CD4-positive, alpha-beta memory T cell (primary cell): ENCODE data around the gene FBXL2. TPM values are rescaled to one million over a fixed set of nuclear protein-coding genes. Genes with fewer than 3 reads are reported as not detected.

Source experiments
- CTCF ChIA-PET: fragments of 350-600 bp; sonication (Branson Sonifier 250); formaldehyde crosslinking; loops from one replicate; lab custom pipeline; 2021; ENCODE audit warnings: inconsistent platforms; ENCODE audit not compliant: partially characterized antibody; lab: Charles Lee
- POLR2A ChIA-PET: fragments of 350-600 bp; sonication (Branson Sonifier 250); formaldehyde crosslinking; loops from one replicate; lab custom pipeline; 2021; ENCODE audit not compliant: partially characterized antibody; lab: Charles Lee
- DNase-seq, 5 donors: peaks; one replicate each; pipeline versions ENCODE4 v3.0.0 to v3.0.0-alpha.2; 2020 to 2022; ENCODE audit warnings: mixed read lengths in 1 of 5
- H3K27ac ChIP-seq: one replicate; pipeline ENCODE4 v1.7.0; 2013; ENCODE audit warnings: low read depth, low read length
- H3K27me3 ChIP-seq: 2 replicates; pipeline ENCODE4 v1.7.0; 2013; ENCODE audit warnings: mild to moderate bottlenecking, low read length, moderate library complexity; ENCODE audit not compliant: insufficient read depth
- H3K36me3 ChIP-seq: 2 replicates; pipeline ENCODE4 v1.7.0; 2013; ENCODE audit warnings: mild to moderate bottlenecking, low read length, moderate library complexity; ENCODE audit not compliant: insufficient read depth
- H3K4me1 ChIP-seq: 2 replicates; pipeline ENCODE4 v1.7.0; 2013; ENCODE audit warnings: mild to moderate bottlenecking, low read length, moderate library complexity; ENCODE audit not compliant: insufficient read depth
- H3K4me3 ChIP-seq, 2 donors: one replicate each; pipeline ENCODE4 v1.7.0; 2013; ENCODE audit warnings: low read length in 2 of 2, mild to moderate bottlenecking in 1 of 2
- H3K9me3 ChIP-seq, 2 donors: one replicate each; pipeline ENCODE4 v1.7.0; 2013; ENCODE audit warnings: low read length in 2 of 2, control low read depth in 1 of 2; ENCODE audit not compliant: control insufficient read depth in 1 of 2
- H3K27ac Mint-ChIP-seq, 7 donors: one replicate each; pipeline ENCODE4 v1.8.0; 2020 to 2021; ENCODE audit warnings: mixed read lengths in 7 of 7, mild to moderate bottlenecking in 6 of 7, inconsistent platforms in 3 of 7, moderate library complexity in 3 of 7
- H3K27me3 Mint-ChIP-seq, 2 donors: one replicate each; pipeline ENCODE4 v1.8.0; 2020 to 2021; ENCODE audit warnings: mixed read lengths in 2 of 2
- H3K36me3 Mint-ChIP-seq, 2 donors: one replicate each; pipeline ENCODE4 v1.8.0; 2020 to 2021; ENCODE audit warnings: mixed read lengths in 2 of 2, inconsistent platforms in 1 of 2, mild to moderate bottlenecking in 1 of 2
- H3K4me1 Mint-ChIP-seq, 4 donors: one replicate each; pipeline ENCODE4 v1.8.0; 2020 to 2021; ENCODE audit warnings: mixed read lengths in 4 of 4, mild to moderate bottlenecking in 1 of 4
- H3K4me3 Mint-ChIP-seq, 8 donors: one replicate each; pipeline ENCODE4 v1.8.0; 2020 to 2021; ENCODE audit warnings: mixed read lengths in 8 of 8, mild to moderate bottlenecking in 7 of 8, moderate library complexity in 6 of 8, inconsistent platforms in 3 of 8
- H3K9me3 Mint-ChIP-seq, 8 donors: one replicate each; pipeline ENCODE4 v1.8.0; 2020 to 2021; ENCODE audit warnings: mixed read lengths in 8 of 8, mild to moderate bottlenecking in 5 of 8, inconsistent platforms in 3 of 8, moderate library complexity in 1 of 8
- intact Hi-C: fragments of 100-400 bp; cut with micrococcal nuclease; formaldehyde crosslinking; loops from one replicate; pipeline ENCODE4 v1.15.1; 2023
- polyA plus RNA-seq, 2 donors: library from polyadenylated mRNA; unstranded; fragments of 300-500 nt; fragmentation: Illumina TruSeq; gene quantifications; one replicate each; pipeline ENCODE4 v1.2.3, GENCODE V29; 2021
- total RNA-seq, 2 experiments: library from RNA; stranded (reverse); gene quantifications; one replicate each; pipeline ENCODE4 v1.2.3, GENCODE V29; 2021

Gene FBXL2
- total and polyA plus RNA-seq, 4 experiments from 2014 or later = 0.29 TPM; not detected in 3

DNA sequence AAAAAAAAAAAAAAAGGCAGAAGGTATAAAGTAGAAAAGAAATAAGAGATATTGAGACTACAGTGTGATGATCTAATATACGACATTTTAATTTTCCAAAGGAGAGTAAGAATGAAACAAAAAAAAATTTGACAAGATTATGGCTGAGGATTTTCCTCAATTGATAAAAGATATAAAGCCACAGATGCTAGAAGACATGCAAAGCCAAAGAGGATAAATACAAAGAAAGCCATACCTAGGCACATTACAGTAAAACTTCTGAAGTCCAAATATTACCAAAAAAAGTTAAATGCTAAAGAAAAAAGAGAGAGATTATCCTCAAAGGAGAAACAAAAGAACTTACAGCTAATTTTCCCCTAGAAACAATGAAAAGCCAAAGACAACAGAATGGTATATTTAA is 38.3 kb upstream of the FBXL2 start:
- Histone ChIP-seq H3K4me1 (no peaks in the 10 kb centered on the region), H3K27ac (no peak overlapping the region), H3K36me3 (no peaks in the 10 kb centered on the region), H3K27me3 (no peaks in the 10 kb centered on the region), H3K9me3 (no peaks in the 10 kb centered on the region), H3K4me3 (no peak overlapping the region)
- peaks cover 15 to 27% of the 10 kb centered on the region in 2 donors for H3K27me3 Mint-ChIP-seq
- ChIA-PET CTCF (no interaction called here), POLR2A (no interaction called here)
- H3K27ac Mint-ChIP-seq = no peak overlapping the region
- no peaks in the 10 kb centered on the region for H3K36me3 Mint-ChIP-seq
- H3K4me1 Mint-ChIP-seq = no peaks in the 10 kb centered on the region
- no peak for DNase-seq
- intact Hi-C loops = no loop called here
- peaks cover 0 to 13% (median 4%) of the 10 kb centered on the region in 8 donors for H3K9me3 Mint-ChIP-seq
- H3K4me3 Mint-ChIP-seq = no peak overlapping the region

GRCh38 chr3:33240261-33240660 is 37.0 kb upstream of the FBXL2 start:
- DNase-seq = no peak
- H3K9me3 ChIP-seq = no peaks in the 10 kb centered on the region
- Mint-ChIP-seq H3K9me3 (peaks cover 0 to 13% (median 3%) of the 10 kb centered on the region in 8 donors), H3K27ac (no peak overlapping the region), H3K4me3 (no peak overlapping the region), H3K27me3 (peaks cover 16 to 28% of the 10 kb centered on the region in 2 donors), H3K36me3 (no peaks in the 10 kb centered on the region), H3K4me1 (no peaks in the 10 kb centered on the region)
- no peaks in the 10 kb centered on the region for H3K36me3 ChIP-seq
- no peaks in the 10 kb centered on the region for H3K4me1 ChIP-seq
- no peak overlapping the region for H3K27ac ChIP-seq
- POLR2A ChIA-PET = no interaction called here
- CTCF ChIA-PET = no interaction called here
- no peak overlapping the region for H3K4me3 ChIP-seq
- H3K27me3 ChIP-seq = no peaks in the 10 kb centered on the region
- intact Hi-C loops = no loop called here

- Histone ChIP-seq H3K4me1 (no peaks in the 10 kb centered on the region), H3K36me3 (no peaks in the 10 kb centered on the region), H3K4me3 (no peak overlapping the region), H3K27ac (no peak overlapping the region), H3K9me3 (no peaks in the 10 kb centered on the region), H3K27me3 (no peaks in the 10 kb centered on the region)
- Mint-ChIP-seq H3K4me1 (no peaks in the 10 kb centered on the region), H3K9me3 (peaks cover 0 to 2% (median 0%) of the 10 kb centered on the region in 8 donors), H3K27me3 (peaks cover 11 to 24% of the 10 kb centered on the region in 2 donors), H3K36me3 (no peaks in the 10 kb centered on the region), H3K4me3 (no peak overlapping the region), H3K27ac (no peak overlapping the region)
- no peak for DNase-seq
- intact Hi-C loops = no loop called here
- ChIA-PET POLR2A (no interaction called here), CTCF (no interaction called here)
Observed at GRCh38 chr3:33246786-33247185, 30.5 kb upstream of the FBXL2 start.

DNA sequence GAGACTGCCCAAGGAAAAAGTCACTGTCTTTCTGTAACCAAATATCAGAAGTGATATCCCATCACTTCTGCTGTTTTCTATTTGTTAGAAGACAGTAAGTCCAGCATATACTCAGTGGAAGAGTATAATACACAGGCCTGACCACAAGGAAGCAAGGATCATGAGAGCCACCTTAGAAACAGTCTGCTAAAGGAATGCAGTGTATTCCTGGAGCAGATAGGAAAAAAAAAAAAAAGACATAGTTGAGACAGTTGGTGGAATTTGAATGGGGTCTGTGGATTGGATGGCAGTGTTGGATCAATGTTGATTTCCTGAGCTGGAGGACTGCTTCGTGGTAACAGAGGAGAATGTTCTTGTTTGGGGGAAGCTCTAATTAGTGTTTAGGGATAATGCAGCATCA is 26.5 kb upstream of the FBXL2 start:
- DNase-seq = no peak
- Mint-ChIP-seq H3K4me3 (no peak overlapping the region), H3K4me1 (no peaks in the 10 kb centered on the region), H3K27ac (no peak overlapping the region), H3K36me3 (no peaks in the 10 kb centered on the region), H3K27me3 (peaks cover 11 to 13% of the 10 kb centered on the region in 2 donors), H3K9me3 (peaks cover 0 to 2% (median 0%) of the 10 kb centered on the region in 8 donors)
- CTCF ChIA-PET = no interaction called here
- H3K27me3 ChIP-seq = no peaks in the 10 kb centered on the region
- no peaks in the 10 kb centered on the region for H3K9me3 ChIP-seq
- intact Hi-C loops = no loop called here
- no peaks in the 10 kb centered on the region for H3K36me3 ChIP-seq
- H3K27ac ChIP-seq = no peak overlapping the region
- no peak overlapping the region for H3K4me3 ChIP-seq
- POLR2A ChIA-PET = no interaction called here
- H3K4me1 ChIP-seq = no peaks in the 10 kb centered on the region

- intact Hi-C loops = no loop called here
- H3K36me3 Mint-ChIP-seq = no peaks in the 10 kb centered on the region
- ChIA-PET POLR2A (no interaction called here), CTCF (no interaction called here)
- no peaks in the 10 kb centered on the region for H3K9me3 Mint-ChIP-seq
- Histone ChIP-seq H3K4me1 (no peaks in the 10 kb centered on the region), H3K36me3 (no peaks in the 10 kb centered on the region), H3K4me3 (no peak overlapping the region), H3K9me3 (no peaks in the 10 kb centered on the region), H3K27me3 (no peaks in the 10 kb centered on the region), H3K27ac (no peak overlapping the region)
- H3K27me3 Mint-ChIP-seq = peaks cover 2 to 4% of the 10 kb centered on the region in 2 donors
- H3K27ac Mint-ChIP-seq = no peak overlapping the region
- H3K4me1 Mint-ChIP-seq = no peaks in the 10 kb centered on the region
- DNase-seq = no peak
- H3K4me3 Mint-ChIP-seq = no peak overlapping the region
Observed at GRCh38 chr3:33256249-33256648, 21.0 kb upstream of the FBXL2 start.

DNA sequence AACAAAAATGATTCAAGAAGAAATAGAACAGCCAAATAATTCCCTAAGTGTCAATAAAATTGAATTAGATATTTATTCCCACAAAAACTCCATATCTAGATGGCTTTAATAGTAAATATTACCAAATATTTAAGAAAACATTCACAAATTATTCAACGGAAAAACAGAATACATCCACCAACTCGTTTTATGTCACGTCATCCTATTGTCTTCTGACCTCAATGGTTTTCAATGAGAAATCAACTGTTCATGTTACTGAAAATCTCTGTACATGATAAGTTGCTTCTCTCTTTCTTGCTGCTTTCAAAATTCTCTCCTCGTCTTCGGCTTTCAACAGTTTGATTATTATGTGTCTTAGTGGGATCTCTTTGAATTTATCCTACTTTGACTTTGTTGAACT is 17.1 kb upstream of the FBXL2 start:
- no peak overlapping the region for H3K27ac ChIP-seq
- H3K27me3 ChIP-seq = no peaks in the 10 kb centered on the region
- Mint-ChIP-seq H3K4me1 (no peaks in the 10 kb centered on the region), H3K9me3 (peaks cover 0 to 7% (median 2%) of the 10 kb centered on the region in 8 donors), H3K27me3 (peaks cover 0 to 5% of the 10 kb centered on the region in 2 donors), H3K4me3 (no peak overlapping the region), H3K27ac (no peak overlapping the region), H3K36me3 (no peaks in the 10 kb centered on the region)
- intact Hi-C loops = no loop called here
- no peaks in the 10 kb centered on the region for H3K9me3 ChIP-seq
- POLR2A ChIA-PET = no interaction called here
- CTCF ChIA-PET = no interaction called here
- no peaks in the 10 kb centered on the region for H3K4me1 ChIP-seq
- H3K36me3 ChIP-seq = no peaks in the 10 kb centered on the region
- no peak for DNase-seq
- H3K4me3 ChIP-seq = no peak overlapping the region

DNA sequence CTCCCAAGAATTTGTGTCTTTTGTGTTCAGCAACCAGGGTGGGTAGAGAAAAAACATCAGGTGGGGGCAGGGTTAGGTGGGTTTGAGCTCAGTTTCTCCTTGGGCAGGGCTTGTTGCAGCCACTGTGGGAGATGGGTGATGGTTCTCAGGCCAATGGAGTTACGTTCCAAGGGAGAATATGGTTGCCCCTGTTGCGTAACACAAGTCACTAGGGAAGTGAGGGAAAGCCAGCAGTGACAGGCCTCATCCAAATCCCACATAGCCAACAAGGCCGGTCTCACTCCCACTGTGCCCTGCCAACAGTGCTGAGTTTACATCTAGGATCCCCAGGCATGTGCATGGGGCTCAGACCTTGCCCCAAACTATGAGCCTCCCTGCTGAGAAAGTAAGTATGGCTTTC is 7.9 kb upstream of the FBXL2 start:
- intact Hi-C loops = no loop called here
- Histone ChIP-seq H3K27me3 (no peaks in the 10 kb centered on the region), H3K4me3 (no peak overlapping the region), H3K36me3 (no peaks in the 10 kb centered on the region), H3K4me1 (no peaks in the 10 kb centered on the region), H3K9me3 (no peaks in the 10 kb centered on the region), H3K27ac (no peak overlapping the region)
- no peaks in the 10 kb centered on the region for H3K4me1 Mint-ChIP-seq
- CTCF ChIA-PET = no interaction called here
- peak overlapping the region in 1 of 8 donors; percentile 46 for H3K4me3 Mint-ChIP-seq
- POLR2A ChIA-PET = no interaction called here
- H3K27ac Mint-ChIP-seq = no peak overlapping the region
- peaks cover 0 to 29% (median 7%) of the 10 kb centered on the region in 8 donors for H3K9me3 Mint-ChIP-seq
- H3K36me3 Mint-ChIP-seq = peaks cover 0 to 4% of the 10 kb centered on the region in 2 donors
- no peak for DNase-seq
- peaks cover 21 to 28% of the 10 kb centered on the region in 2 donors for H3K27me3 Mint-ChIP-seq

DNA sequence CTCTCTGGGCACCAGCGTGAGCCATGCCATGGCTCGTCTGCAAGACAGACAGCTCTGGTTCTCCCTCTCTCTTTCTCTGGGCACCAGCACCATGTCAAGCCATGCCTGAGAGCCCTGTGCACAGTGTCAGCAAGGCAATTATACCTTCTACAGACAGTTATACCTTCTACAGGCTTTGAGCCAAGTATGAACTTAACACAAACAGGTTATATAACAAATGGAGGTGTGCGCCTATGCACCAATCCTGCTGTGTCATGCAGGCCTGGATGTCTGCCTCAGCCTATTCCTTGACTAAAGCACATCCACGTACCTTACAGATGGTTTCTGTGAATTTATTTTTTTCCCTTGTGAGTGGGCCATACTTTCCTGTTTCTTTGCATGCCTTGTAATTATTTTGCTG is 5.9 kb upstream of the FBXL2 start:
- Histone ChIP-seq H3K36me3 (no peaks in the 10 kb centered on the region), H3K9me3 (no peaks in the 10 kb centered on the region), H3K4me3 (no peak overlapping the region), H3K4me1 (no peaks in the 10 kb centered on the region), H3K27me3 (no peaks in the 10 kb centered on the region), H3K27ac (no peak overlapping the region)
- H3K27ac Mint-ChIP-seq = peak overlapping the region in 1 of 7 donors; percentile 29
- POLR2A ChIA-PET = no interaction called here
- H3K4me3 Mint-ChIP-seq = no peak overlapping the region
- intact Hi-C loops = no loop called here
- H3K27me3 Mint-ChIP-seq = peaks cover 20 to 34% of the 10 kb centered on the region in 2 donors
- H3K36me3 Mint-ChIP-seq = peaks cover 0 to 4% of the 10 kb centered on the region in 2 donors
- CTCF ChIA-PET = no interaction called here
- DNase-seq = no peak
- H3K9me3 Mint-ChIP-seq = peaks cover 0 to 13% (median 5%) of the 10 kb centered on the region in 8 donors
- H3K4me1 Mint-ChIP-seq = no peaks in the 10 kb centered on the region
